Measurements from ENCODE around the gene EMSY. TPM values are rescaled to one million over a fixed set of nuclear protein-coding genes. Genes with fewer than 3 reads are reported as not detected.

Gene EMSY
- total and polyA plus RNA-seq, 2 of the 13 experiments (the other 11 are each of a cell fraction or from before 2014, with no cell fraction given), result 11.6 to 18.5 TPM

DNA sequence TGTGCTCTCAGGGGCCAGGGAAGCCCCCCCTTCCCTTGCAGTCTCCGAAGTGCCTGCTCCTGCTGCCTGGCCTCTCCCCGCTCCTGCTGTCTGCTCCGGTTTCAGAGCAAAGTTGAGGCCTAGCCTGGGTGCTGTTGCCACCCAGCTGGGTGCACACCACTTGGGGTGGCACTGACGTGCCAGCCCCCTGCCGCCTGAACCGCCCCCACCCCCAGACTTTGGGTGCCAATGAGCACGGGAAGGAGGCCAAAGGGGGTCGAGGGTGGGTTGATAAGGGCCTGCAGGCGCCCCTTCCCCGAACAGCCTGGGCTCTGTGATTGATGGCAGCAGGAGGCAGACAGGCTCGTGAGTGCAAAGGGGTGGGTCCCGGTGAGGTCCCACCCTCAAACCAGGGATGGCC lies 48.2 kb downstream of the EMSY start:
- Histone ChIP-seq H4K20me1 (ENCODE audit: insufficient read depth, low read length) (no peaks in the 10 kb centered on the region), H3K9me3 (ENCODE audit: low read length) (no peaks in the 10 kb centered on the region), H3K4me3 (replicated peaks in 1 of 3; ENCODE audit: insufficient read depth in 1 of 3, low read depth in 2 of 3, low read length in 3 of 3) (no peak overlapping the region), H3K27ac (ENCODE audit: extremely low read length, insufficient read depth, low read length) (no peak overlapping the region), H3K4me1 (ENCODE audit: insufficient read depth, low read length) (no peaks in the 10 kb centered on the region), H3K9ac (ENCODE audit: insufficient read depth, low read depth, low read length) (no peak overlapping the region), H3K79me2 (ENCODE audit: insufficient read depth, low read length) (no peaks in the 10 kb centered on the region), H3K36me3 (replicated peaks in 1 of 2; ENCODE audit: control insufficient read depth in 1 of 2, insufficient read depth in 2 of 2, low read length in 2 of 2) (peaks cover 2 to 16% of the 10 kb centered on the region in 2 experiments; a peak in 4 of 5 replicates), H3K27me3 (ENCODE audit: control insufficient read depth in 1 of 2, insufficient read depth in 2 of 2, low read length in 2 of 2) (no peaks in the 10 kb centered on the region), H2AFZ (ENCODE audit: low read length) (no peak overlapping the region), H3K4me2 (ENCODE audit: low read depth, low read length) (no peak overlapping the region)
- TF ChIP-seq ZNF501 (CRISPR knock-in tag; IDR thresholded peaks at IDR 0.05) (no peak), JUNB (CRISPR knock-in tag; IDR thresholded peaks at IDR 0.05; ENCODE audit: borderline replicate concordance) (no peak), SMAD9 (CRISPR knock-in tag; IDR thresholded peaks at IDR 0.05) (no peak), BORCS8-MEF2B (CRISPR knock-in tag; IDR thresholded peaks at IDR 0.05) (no peak), ZSCAN12 (CRISPR knock-in tag; IDR thresholded peaks at IDR 0.05) (no peak), FLYWCH1 (CRISPR knock-in tag; IDR thresholded peaks at IDR 0.05) (no peak), KDM3A (CRISPR knock-in tag; IDR thresholded peaks at IDR 0.05; ENCODE audit: low read depth) (no peak), HNRNPL (IDR thresholded peaks at IDR 0.05; ENCODE audit: low read depth, low read length) (no peak), MXD4 (CRISPR knock-in tag; IDR thresholded peaks at IDR 0.05) (no peak), ZNF430 (CRISPR knock-in tag; IDR thresholded peaks at IDR 0.05) (no peak), THAP8 (CRISPR knock-in tag; IDR thresholded peaks at IDR 0.05; ENCODE audit: borderline replicate concordance) (no peak), SNRNP70 (IDR thresholded peaks at IDR 0.05; ENCODE audit: low read depth, low read length) (no peak)
- in situ Hi-C loops (cut with HindIII; ENCODE audit: extremely low pct_ligation_motif_present, low pct_unique_long_range_greater_than_20kb), result no loop called here
- ChIA-PET POLR2A (no interaction called here), CTCF (ENCODE audit: low intra/inter-chr PET ratio, low total read pairs) (no interaction called here)
- no peak for ATAC-seq
- FAIRE-seq, result no peak
- 91% methylated on average over 9 of the region's 12 CpGs for WGBS (ENCODE audit: low lambda C conversion rate)
- intact Hi-C loops (cut with micrococcal nuclease; ENCODE audit: unreplicated experiment), result no loop called here
- no TSS peak for BruUV-seq (replicated peaks)
- no peak for DNase-seq (ENCODE audit: low spot score)
